Measurements from ENCODE around the gene SLC25A4. TPM values are rescaled to one million over a fixed set of nuclear protein-coding genes. Genes with fewer than 3 reads are reported as not detected.
"Not testable (repeated sequence)": the region's sequence is repeated elsewhere in the genome, so short reads cannot be mapped to it uniquely, and the experiment has no call there.

The SLC25A4 gene
- total and polyA plus RNA-seq, 12 donors = 511 to 2,916 (median 1,758) TPM

DNA sequence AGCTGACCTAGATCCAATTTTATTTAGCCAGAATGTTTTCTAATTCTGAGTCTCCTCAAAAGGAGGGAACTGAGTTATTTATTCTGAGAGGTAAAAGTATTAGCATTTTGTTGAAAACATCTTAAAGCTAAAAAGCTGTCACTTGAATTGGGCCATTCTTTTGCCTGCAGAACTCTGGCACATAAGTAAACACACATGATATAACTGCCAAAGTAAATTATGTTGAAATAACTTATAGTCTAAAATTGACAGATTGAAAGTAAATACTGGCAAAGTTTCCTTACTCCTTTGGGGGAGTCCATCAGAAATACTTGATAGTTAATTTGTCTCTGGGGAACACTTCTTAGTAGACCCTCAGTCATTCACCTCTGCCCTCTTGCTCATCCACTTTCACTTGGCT is 38.3 kb upstream of the SLC25A4 start:
- no peak for DNase-seq
- H3K9me3 ChIP-seq = no peaks in the 10 kb centered on the region
- TF ChIP-seq, protein P1, sequence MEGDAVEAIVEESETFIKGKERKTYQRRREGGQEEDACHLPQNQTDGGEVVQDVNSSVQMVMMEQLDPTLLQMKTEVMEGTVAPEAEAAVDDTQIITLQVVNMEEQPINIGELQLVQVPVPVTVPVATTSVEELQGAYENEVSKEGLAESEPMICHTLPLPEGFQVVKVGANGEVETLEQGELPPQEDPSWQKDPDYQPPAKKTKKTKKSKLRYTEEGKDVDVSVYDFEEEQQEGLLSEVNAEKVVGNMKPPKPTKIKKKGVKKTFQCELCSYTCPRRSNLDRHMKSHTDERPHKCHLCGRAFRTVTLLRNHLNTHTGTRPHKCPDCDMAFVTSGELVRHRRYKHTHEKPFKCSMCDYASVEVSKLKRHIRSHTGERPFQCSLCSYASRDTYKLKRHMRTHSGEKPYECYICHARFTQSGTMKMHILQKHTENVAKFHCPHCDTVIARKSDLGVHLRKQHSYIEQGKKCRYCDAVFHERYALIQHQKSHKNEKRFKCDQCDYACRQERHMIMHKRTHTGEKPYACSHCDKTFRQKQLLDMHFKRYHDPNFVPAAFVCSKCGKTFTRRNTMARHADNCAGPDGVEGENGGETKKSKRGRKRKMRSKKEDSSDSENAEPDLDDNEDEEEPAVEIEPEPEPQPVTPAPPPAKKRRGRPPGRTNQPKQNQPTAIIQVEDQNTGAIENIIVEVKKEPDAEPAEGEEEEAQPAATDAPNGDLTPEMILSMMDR (IDR thresholded peaks at IDR 0.05) = no peak
- no peak for ATAC-seq
- H3K27ac ChIP-seq = no peak overlapping the region
- H3K27me3 ChIP-seq = no peaks in the 10 kb centered on the region
- H3K4me1 ChIP-seq = peaks cover 0 to 9% (median 0%) of the 10 kb centered on the region in 9 donors
- no peak overlapping the region for H3K4me3 ChIP-seq
- intact Hi-C loops (cut with DNase I) = no loop called here
- H3K36me3 ChIP-seq = no peaks in the 10 kb centered on the region

- H3K27me3 ChIP-seq = no peaks in the 10 kb centered on the region
- H3K36me3 ChIP-seq = no peaks in the 10 kb centered on the region
- no peak overlapping the region for H3K27ac ChIP-seq
- ATAC-seq (no peak), DNase-seq (no peak)
- TF ChIP-seq, protein P1 (IDR thresholded peaks at IDR 0.05) = no peak
- intact Hi-C loops (cut with DNase I) = no loop called here
- H3K4me1 ChIP-seq = peaks cover 0 to 18% (median 7%) of the 10 kb centered on the region in 9 donors
- 91 to 95% methylated on average over 3 of the region's 3 CpGs for WGBS, 2 donors
- H3K9me3 ChIP-seq = no peaks in the 10 kb centered on the region
- no peak overlapping the region for H3K4me3 ChIP-seq
Observed at GRCh38 chr4:185106353-185106752, 36.7 kb upstream of the SLC25A4 start.

GRCh38 chr4:185107574-185107973 is 35.5 kb upstream of the SLC25A4 start:
- intact Hi-C loops (cut with DNase I); H3K27ac ChIP-seq; H3K27me3 ChIP-seq; H3K36me3 ChIP-seq; H3K9me3 ChIP-seq; ATAC-seq; H3K4me3 ChIP-seq; DNase-seq: not testable (repeated sequence)
- peaks cover 3 to 29% (median 15%) of the 10 kb centered on the region in 9 donors for H3K4me1 ChIP-seq
- WGBS, 2 donors = 96 to 97% methylated on average over 6 of the region's 6 CpGs

DNA sequence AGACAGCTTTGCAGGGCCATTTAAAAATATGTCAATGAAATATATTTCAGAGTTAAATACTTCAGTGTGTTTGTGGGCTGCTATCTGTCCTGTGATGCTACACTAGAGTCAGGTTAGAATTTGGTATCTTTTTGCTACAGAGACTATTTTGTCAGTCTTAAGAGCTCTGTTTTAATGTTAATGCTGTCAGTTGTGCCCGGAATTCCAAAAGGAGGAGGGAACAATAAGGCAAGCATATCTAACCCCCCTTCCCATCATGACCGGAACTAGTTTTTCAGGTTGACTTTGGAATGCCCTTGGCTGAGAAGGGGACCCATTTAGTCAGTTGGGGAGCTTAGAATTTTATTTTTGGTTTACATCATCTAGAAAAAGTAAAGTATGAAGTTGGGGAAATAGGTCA is 34.9 kb upstream of the SLC25A4 start:
- Histone ChIP-seq H3K4me3 (no peak overlapping the region), H3K9me3 (no peaks in the 10 kb centered on the region), H3K36me3 (no peaks in the 10 kb centered on the region), H3K4me1 (peaks cover 7 to 35% (median 21%) of the 10 kb centered on the region in 9 donors), H3K27ac (no peak overlapping the region), H3K27me3 (no peaks in the 10 kb centered on the region)
- TF ChIP-seq, protein P1 (IDR thresholded peaks at IDR 0.05) = no peak
- ATAC-seq (no peak), DNase-seq (no peak)
- intact Hi-C loops (cut with DNase I) = no loop called here
- 72 to 73% methylated on average over 2 of the region's 2 CpGs for WGBS, 2 donors

DNA sequence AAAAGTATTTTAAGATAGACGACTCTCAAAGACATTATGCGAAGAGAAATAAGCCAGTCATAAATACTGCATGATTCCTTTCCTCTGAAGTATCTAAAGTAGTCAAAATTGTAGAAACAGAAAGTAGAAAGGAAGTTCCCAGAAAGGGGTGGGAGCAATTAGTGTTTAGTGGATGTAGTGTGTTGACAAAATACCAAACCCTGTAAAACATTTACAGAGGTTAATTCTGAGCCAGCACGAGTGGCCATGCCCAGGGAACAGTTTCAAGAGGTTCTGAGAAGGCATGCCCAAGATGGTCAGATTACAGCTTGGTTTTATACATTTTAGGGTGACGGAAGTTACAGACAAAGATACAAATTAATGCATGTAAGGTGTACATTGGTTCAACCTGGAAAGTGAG is 34.4 kb upstream of the SLC25A4 start:
- H3K4me1 ChIP-seq = peaks cover 9 to 40% (median 24%) of the 10 kb centered on the region in 9 donors
- H3K36me3 ChIP-seq = no peaks in the 10 kb centered on the region
- ATAC-seq (no peak), DNase-seq (no peak)
- TF ChIP-seq, protein P1 (IDR thresholded peaks at IDR 0.05) = no peak
- intact Hi-C loops (cut with DNase I) = no loop called here
- H3K27ac ChIP-seq = no peak overlapping the region
- H3K9me3 ChIP-seq = no peaks in the 10 kb centered on the region
- 58 to 62% methylated on average over 4 of the region's 4 CpGs for WGBS, 2 donors
- no peaks in the 10 kb centered on the region for H3K27me3 ChIP-seq
- H3K4me3 ChIP-seq = no peak overlapping the region
